Smooth muscle cell (in vitro differentiated cells): ENCODE measurements around the gene PARN. TPM values are rescaled to one million over a fixed set of nuclear protein-coding genes. Genes with fewer than 3 reads are reported as not detected.
A peak's percentile ranks its signal among the peaks of the same experiment; 100 is the strongest.

ENCODE experiments used
- DNase-seq: peaks from one replicate; lab custom pipeline; 2025; ENCODE audit not compliant: unreplicated experiment; lab: John Stamatoyannopoulos, UW
- H2AFZ ChIP-seq: fragments of 200-600 bp; sonication (generic); 2 replicates; pipeline ENCODE4 v1.6.0; 2016; ENCODE audit warnings: antibody characterized with exemption, low read depth, mild to moderate bottlenecking
- H3F3A ChIP-seq: fragments of 200-600 bp; sonication (generic); 2 replicates; pipeline ENCODE4 v1.6.0; 2017; ENCODE audit warnings: antibody characterized with exemption, low read depth
- H3K27ac ChIP-seq: fragments of 200-600 bp; sonication (generic); 2 replicates; pipeline ENCODE4 v1.5.1; 2016; ENCODE audit warnings: low read depth, mild to moderate bottlenecking
- H3K27me3 ChIP-seq: fragments of 200-600 bp; sonication (generic); 2 replicates; pipeline ENCODE4 v1.6.1; 2016; ENCODE audit warnings: low read depth, mild to moderate bottlenecking
- H3K36me3 ChIP-seq: fragments of 200-600 bp; sonication (generic); 2 replicates; pipeline ENCODE4 v1.5.1; 2016; ENCODE audit warnings: low read depth
- H3K4me1 ChIP-seq: fragments of 200-600 bp; sonication (generic); 2 replicates; pipeline ENCODE4 v1.5.1; 2016; ENCODE audit warnings: low read depth
- H3K4me2 ChIP-seq: fragments of 200-600 bp; sonication (generic); 2 replicates; pipeline ENCODE4 v1.6.0; 2016; ENCODE audit warnings: mild to moderate bottlenecking
- H3K4me3 ChIP-seq: fragments of 200-600 bp; sonication (generic); 2 replicates; pipeline ENCODE4 v1.5.1; 2016; ENCODE audit warnings: mild to moderate bottlenecking
- H3K79me2 ChIP-seq: fragments of 200-600 bp; sonication (generic); 2 replicates; pipeline ENCODE4 v1.6.0; 2016; ENCODE audit warnings: low read depth, mild to moderate bottlenecking
- H3K9ac ChIP-seq: fragments of 200-600 bp; sonication (generic); 2 replicates; pipeline ENCODE4 v1.6.0; 2016; ENCODE audit warnings: low read depth
- H3K9me3 ChIP-seq: fragments of 200-600 bp; sonication (generic); replicated peaks from 2 replicates; pipeline ENCODE4 v1.5.1; 2016; ENCODE audit warnings: low read depth
- H4K20me1 ChIP-seq: fragments of 200-600 bp; sonication (generic); 2 replicates; pipeline ENCODE4 v1.6.0; 2016; ENCODE audit warnings: low read depth
- CTCF ChIP-seq: fragments of 200-600 bp; sonication (generic); IDR thresholded peaks from 2 replicates; pipeline ENCODE4 v1.5.1; 2017; ENCODE audit warnings: borderline replicate concordance, mild to moderate bottlenecking, antibody characterized with exemption; ENCODE audit not compliant: insufficient read depth, poor library complexity, severe bottlenecking
- WGBS: methylation state at CpG from one replicate; pipeline ENCODE4 v1.1.7; 2016; ENCODE audit warnings: low lambda C conversion rate; 5-methylcytosine and 5-hydroxymethylcytosine counted together
- polyA plus RNA-seq: library from polyadenylated mRNA; unstranded; fragments of >200 nt; fragmentation: Nextera tagmentation; extraction: Ambion mirVana; gene quantifications from 2 replicates; pipeline ENCODE4 v1.2.1, GENCODE V29; 2016
- total RNA-seq: library from RNA; depleted of rRNA; stranded (reverse); fragments of >200 nt; gene quantifications from 2 replicates; pipeline ENCODE4 v1.2.3, GENCODE V29; 2014

PARN gene
- total and polyA plus RNA-seq, 2 experiments from 2014 or later, result 22.2 to 24.6 TPM

GRCh38 chr16:14491861-14492529, 138.1 kb downstream of the PARN start:
- no peak overlapping the region for H3K4me2 ChIP-seq
- 61% methylated on average over 11 of the region's 11 CpGs for WGBS
- peaks cover 21% of the 10 kb centered on the region for H3F3A ChIP-seq
- no peaks in the 10 kb centered on the region for H3K27me3 ChIP-seq
- DNase-seq, result no peak
- H3K36me3 ChIP-seq, result no peaks in the 10 kb centered on the region
- no peak overlapping the region for H2AFZ ChIP-seq
- H3K4me1 ChIP-seq, result peaks cover 18% of the 10 kb centered on the region
- no peaks in the 10 kb centered on the region for H4K20me1 ChIP-seq
- H3K27ac ChIP-seq, result peak overlapping the region; percentile 78
- TF ChIP-seq CTCF, result no peak
- H3K9ac ChIP-seq, result no peak overlapping the region
- no peak overlapping the region for H3K4me3 ChIP-seq
- no peaks in the 10 kb centered on the region for H3K9me3 ChIP-seq
- H3K79me2 ChIP-seq, result peaks cover 2% of the 10 kb centered on the region

- H3K79me2 ChIP-seq, result peaks cover 2% of the 10 kb centered on the region
- DNase-seq, result no peak
- H2AFZ ChIP-seq, result no peak overlapping the region
- peak overlapping the region; percentile 24 for H3K4me2 ChIP-seq
- no peak for TF ChIP-seq CTCF
- H3K9ac ChIP-seq, result no peak overlapping the region
- peaks cover 33% of the 10 kb centered on the region for H3F3A ChIP-seq
- H3K4me3 ChIP-seq, result no peak overlapping the region
- no peaks in the 10 kb centered on the region for H3K27me3 ChIP-seq
- peaks cover 15% of the 10 kb centered on the region for H3K4me1 ChIP-seq
- no peaks in the 10 kb centered on the region for H4K20me1 ChIP-seq
- 23% methylated on average over 4 of the region's 4 CpGs for WGBS
- no peaks in the 10 kb centered on the region for H3K36me3 ChIP-seq
- H3K9me3 ChIP-seq, result no peaks in the 10 kb centered on the region
- H3K27ac ChIP-seq, result peak overlapping the region; percentile 78
These were observed 139.8 kb downstream of the PARN start for GRCh38 chr16:14490235-14490634.

- Histone ChIP-seq H4K20me1 (no peaks in the 10 kb centered on the region), H3K9ac (no peak overlapping the region), H3K4me1 (peaks cover 15% of the 10 kb centered on the region), H3K36me3 (no peaks in the 10 kb centered on the region), H2AFZ (no peak overlapping the region), H3K4me3 (no peak overlapping the region), H3K79me2 (peaks cover 2% of the 10 kb centered on the region), H3K27me3 (no peaks in the 10 kb centered on the region), H3F3A (peaks cover 34% of the 10 kb centered on the region), H3K4me2 (peak overlapping the region; percentile 24), H3K27ac (peak overlapping the region; percentile 78), H3K9me3 (no peaks in the 10 kb centered on the region)
- TF ChIP-seq CTCF, result peak; percentile 26
- 21% methylated on average over 4 of the region's 4 CpGs for WGBS
- peak; percentile 24 for DNase-seq
These were observed 140.6 kb downstream of the PARN start for GRCh38 chr16:14489460-14489859.

- no peak for DNase-seq
- H2AFZ ChIP-seq, result no peak overlapping the region
- no peaks in the 10 kb centered on the region for H4K20me1 ChIP-seq
- H3K79me2 ChIP-seq, result peaks cover 2% of the 10 kb centered on the region
- no peaks in the 10 kb centered on the region for H3K27me3 ChIP-seq
- TF ChIP-seq CTCF, result no peak
- peaks cover 15% of the 10 kb centered on the region for H3K4me1 ChIP-seq
- 26% methylated on average over 3 of the region's 3 CpGs for WGBS
- no peaks in the 10 kb centered on the region for H3K36me3 ChIP-seq
- peak overlapping the region; percentile 81 for H3K27ac ChIP-seq
- H3K4me2 ChIP-seq, result peak overlapping the region; percentile 82
- H3K4me3 ChIP-seq, result peak overlapping the region; percentile 21
- H3K9ac ChIP-seq, result peak overlapping the region; percentile 48
- H3F3A ChIP-seq, result peaks cover 34% of the 10 kb centered on the region
- H3K9me3 ChIP-seq, result no peaks in the 10 kb centered on the region
These were observed 142.5 kb downstream of the PARN start for GRCh38 chr16:14487579-14487978.
